GM12878 (cell line): ENCODE data around the gene OR6Y1. TPM values are rescaled to one million over a fixed set of nuclear protein-coding genes. Genes with fewer than 3 reads are reported as not detected.

Source experiments
- ATAC-seq: fragments of 200-7000 bp; cut with Tn5 transposase; 3 replicates; pipeline ENCODE4 v1.9.1; 2020; ENCODE audit warnings: mild to moderate bottlenecking, moderate library complexity
- BruUV-seq: library from RNA; stranded (reverse); fragments of 400-500 nt; replicated peaks from 2 replicates; lab custom pipeline; 2021; lab: Mats Ljungman, UMichigan
- CTCF ChIA-PET: fragments of 300-600 bp; sonication (Branson Sonifier 250); formaldehyde crosslinking; extraction: SDS; loops from one replicate; lab custom pipeline; 2021; ENCODE audit warnings: inconsistent platforms; lab: Yijun Ruan, JAX
- POLR2A ChIA-PET: fragments of 350-600 bp; formaldehyde crosslinking; extraction: SDS; loops from one replicate; lab custom pipeline; 2021; ENCODE audit warnings: inconsistent platforms; lab: Charles Lee
- RAD21 ChIA-PET: fragments of 300-600 bp; sonication (Branson Sonifier 250); formaldehyde crosslinking; loops from one replicate; lab custom pipeline; 2023; ENCODE audit warnings: antibody characterized with exemption; ENCODE audit not compliant: unreplicated experiment; lab: Charles Lee
- SMC1A ChIA-PET: fragments of 300-600 bp; sonication (Branson Sonifier 250); formaldehyde crosslinking; loops from one replicate; lab custom pipeline; 2023; ENCODE audit not compliant: unreplicated experiment, uncharacterized antibody; lab: Charles Lee
- DNase-seq: peaks from one replicate; pipeline ENCODE4 v3.0.0-alpha.2; 2011; ENCODE audit warnings: low read depth, low spot score
- FAIRE-seq: peaks from 3 replicates; lab custom pipeline; 2011; peaks lifted over from hg19 to GRCh38; lab: Jason Lieb, UNC
- H2AFZ ChIP-seq: 2 replicates; pipeline ENCODE4 v1.6.0; 2011; ENCODE audit warnings: low read depth, low read length, control low read depth; ENCODE audit not compliant: control insufficient read depth
- H3K27ac ChIP-seq: 2 replicates; pipeline ENCODE4 v1.5.1; 2011; ENCODE audit warnings: control low read depth; ENCODE audit not compliant: control insufficient read depth, insufficient read depth
- H3K27me3 ChIP-seq, 2 experiments: replicated peaks in 1 of 2; 2 replicates each; pipeline versions ENCODE4 v1.6.0 to v1.6.1; 2011; ENCODE audit warnings: low read length in 1 of 2; ENCODE audit not compliant: control insufficient read depth in 2 of 2, insufficient read depth in 2 of 2
- H3K36me3 ChIP-seq, 2 experiments: 2 replicates each; pipeline ENCODE4 v1.5.1; 2011; ENCODE audit warnings: low read length in 1 of 2; ENCODE audit not compliant: control insufficient read depth in 2 of 2, insufficient read depth in 2 of 2
- H3K4me1 ChIP-seq: 2 replicates; pipeline ENCODE4 v1.6.1; 2011; ENCODE audit warnings: mild to moderate bottlenecking, low read length, moderate library complexity, mixed read lengths; ENCODE audit not compliant: control insufficient read depth, insufficient read depth
- H3K4me2 ChIP-seq: 2 replicates; pipeline ENCODE4 v1.6.0; 2011; ENCODE audit warnings: control low read depth; ENCODE audit not compliant: control insufficient read depth, insufficient read depth
- H3K4me3 ChIP-seq: fragments of 200-600 bp; sonication (generic); 2 replicates; pipeline ENCODE4 v1.5.1; 2016
- H3K79me2 ChIP-seq: 2 replicates; pipeline ENCODE4 v1.6.0; 2011; ENCODE audit warnings: low read length; ENCODE audit not compliant: control insufficient read depth, insufficient read depth
- H3K9ac ChIP-seq: 2 replicates; pipeline ENCODE4 v1.8.0; 2011; ENCODE audit warnings: low read length, control low read depth, mixed read lengths; ENCODE audit not compliant: control insufficient read depth, insufficient read depth
- H3K9me3 ChIP-seq: replicated peaks from 3 replicates; pipeline ENCODE4 v1.5.1; 2011; ENCODE audit warnings: mild to moderate bottlenecking, low read length; ENCODE audit not compliant: control insufficient read depth, insufficient read depth
- H4K20me1 ChIP-seq: 2 replicates; pipeline ENCODE4 v1.6.0; 2011; ENCODE audit not compliant: control insufficient read depth, insufficient read depth
- BACH1 ChIP-seq: fragments of 450-650 bp; IDR thresholded peaks from 2 replicates; pipeline ENCODE4 v1.6.1; 2017; ENCODE audit warnings: mild to moderate bottlenecking, borderline replicate concordance
- BHLHE40 ChIP-seq, 2 experiments: fragments of 450-650 bp in 1 of 2; IDR thresholded peaks; 2 replicates each; pipeline ENCODE4 v1.6.1; 2011 to 2017; ENCODE audit warnings: low read depth in 2 of 2, borderline replicate concordance in 1 of 2, improper control_type of control experiment in 1 of 2, low read length in 1 of 2, mild to moderate bottlenecking in 1 of 2
- BRCA1 ChIP-seq: IDR thresholded peaks from 2 replicates; pipeline ENCODE4 v1.6.1; 2011; ENCODE audit warnings: low read depth, low read length, improper control_type of control experiment
- GABPA ChIP-seq: IDR thresholded peaks from 2 replicates; pipeline ENCODE4 v1.6.1; 2014; ENCODE audit warnings: antibody characterized with exemption, low read depth, mild to moderate bottlenecking, inconsistent platforms
- LARP7 ChIP-seq: fragments of 450-650 bp; IDR thresholded peaks from 2 replicates; pipeline ENCODE4 v1.6.1; 2017; ENCODE audit warnings: mild to moderate bottlenecking
- MAX ChIP-seq: IDR thresholded peaks from 2 replicates; pipeline ENCODE4 v1.6.1; 2012; ENCODE audit warnings: low read depth, low read length, improper control_type of control experiment
- MTA3 ChIP-seq: IDR thresholded peaks from 2 replicates; pipeline ENCODE4 v1.6.1; 2012; ENCODE audit warnings: low read length, inconsistent platforms, borderline replicate concordance
- NFXL1 ChIP-seq: fragments of 450-650 bp; IDR thresholded peaks from 2 replicates; pipeline ENCODE4 v1.6.1; 2017; ENCODE audit warnings: antibody characterized with exemption, mild to moderate bottlenecking, borderline replicate concordance
- RAD21 ChIP-seq: IDR thresholded peaks from 2 replicates; pipeline ENCODE4 v1.6.1; 2011; ENCODE audit warnings: mild to moderate bottlenecking, low read depth, low read length, moderate library complexity; ENCODE audit not compliant: insufficient read depth
- RFX5 ChIP-seq: IDR thresholded peaks from 2 replicates; pipeline ENCODE4 v1.6.1; 2011; ENCODE audit warnings: low read depth, low read length, improper control_type of control experiment
- SIX5 ChIP-seq: IDR thresholded peaks from 2 replicates; pipeline ENCODE4 v1.6.1; 2011; ENCODE audit warnings: mild to moderate bottlenecking, low read depth, low read length, moderate library complexity; ENCODE audit not compliant: severe bottlenecking
- SUZ12 ChIP-seq: fragments of 200-600 bp; sonication (generic); IDR thresholded peaks from one replicate; pipeline ENCODE4 v1.6.1; 2018; ENCODE audit warnings: antibody characterized with exemption, mild to moderate bottlenecking; ENCODE audit not compliant: unreplicated experiment
- ZZZ3 ChIP-seq: IDR thresholded peaks from 2 replicates; pipeline ENCODE4 v1.6.1; 2011; ENCODE audit warnings: low read depth; ENCODE audit not compliant: control insufficient read depth, insufficient read length
- WGBS: methylation state at CpG from one replicate; pipeline ENCODE4 v1.1.6; 2016; ENCODE audit warnings: low lambda C conversion rate; ENCODE audit not compliant: insufficient replicate concordance, insufficient coverage; ENCODE audit errors: missing lambda C conversion rate; 5-methylcytosine and 5-hydroxymethylcytosine counted together
- in situ Hi-C: fragments of 300-500 bp; cut with MboI; formaldehyde crosslinking; loops from 9 replicates; pipeline ENCODE4 v1.14.3; 2018; ENCODE audit warnings: mixed read lengths
- intact Hi-C: fragments of 100-400 bp; cut with micrococcal nuclease; formaldehyde crosslinking; loops from one replicate; pipeline ENCODE4 v1.14.2; 2022; ENCODE audit not compliant: unreplicated experiment
- polyA plus RNA-seq, 11 experiments: library from polyadenylated mRNA; depleted of rRNA in 4 of 11; unstranded in 6 of 11; stranded (reverse) in 5 of 11; fragments of >200 nt; fragmentation: Nextera tagmentation in 4 of 11; fragmentation: Illumina TruSeq in 1 of 11; extraction: Ambion mirVana in 4 of 11; extraction: Trizol in 1 of 11; gene quantifications; 1 replicate in 1 of 11; 2 replicates in 10 of 11; pipeline versions ENCODE4 v1.2.1 to v1.2.3, GENCODE V29; 2011 to 2016; ENCODE audit warnings: inconsistent platforms in 2 of 11, missing spikeins in 2 of 11, low read depth in 1 of 11
- total RNA-seq, 4 experiments: library from RNA; depleted of rRNA in 3 of 4; stranded (reverse); fragments of >200 nt in 3 of 4; fragmentation: Illumina TruSeq in 1 of 4; extraction: Trizol in 1 of 4; gene quantifications; 2 replicates each; pipeline versions ENCODE4 v1.2.1 to v1.2.3, GENCODE V29; 2013 to 2021
- TF ChIP-seq, protein P1 (sequence below): IDR thresholded peaks from 2 replicates; pipeline ENCODE4 v1.6.1; 2011; ENCODE audit warnings: mild to moderate bottlenecking, low read depth, low read length, moderate library complexity; ENCODE audit not compliant: insufficient replicate concordance
- TF ChIP-seq, protein P2 (sequence below): fragments of 450-650 bp; IDR thresholded peaks from 2 replicates; pipeline ENCODE4 v1.6.1; 2017; ENCODE audit warnings: mild to moderate bottlenecking, moderate library complexity
- TF ChIP-seq, protein P3 (sequence below): fragments of 150-350 bp; IDR thresholded peaks from 2 replicates; pipeline ENCODE4 v1.6.1; 2016; ENCODE audit warnings: low read depth, low read length

The OR6Y1 gene
- total and polyA plus RNA-seq, 10 of the 15 experiments (the other 5 are each of a cell fraction or from before 2014, with no cell fraction given), result not detected

- ChIA-PET SMC1A (interaction anchor here (1.0 kb wide), 1 partner anchor 101 kb away, joined by 3 read pairs; no protein-coding TSS in a partner anchor), RAD21 (no interaction called here), POLR2A (no interaction called here), CTCF (no interaction called here)
- Histone ChIP-seq H3K4me2 (no peak overlapping the region), H3K79me2 (no peaks in the 10 kb centered on the region), H3K9ac (no peak overlapping the region), H3K27me3 (no peaks in the 10 kb centered on the region; a peak in 1 of 4 replicates), H3K4me1 (no peaks in the 10 kb centered on the region), H3K4me3 (no peak overlapping the region), H3K27ac (no peak overlapping the region), H2AFZ (no peak overlapping the region), H3K9me3 (no peaks in the 10 kb centered on the region), H4K20me1 (no peaks in the 10 kb centered on the region), H3K36me3 (no peaks in the 10 kb centered on the region)
- in situ Hi-C loops, result no loop called here
- FAIRE-seq (no peak), ATAC-seq (no peak), DNase-seq (no peak)
- no TSS peak for BruUV-seq
- intact Hi-C loops, result no loop called here
- WGBS, result 41% methylated on average over 2 of the region's 2 CpGs
- no peak for TF ChIP-seq RAD21
- no peak for TF ChIP-seq MTA3
- TF ChIP-seq GABPA, result no peak
- TF ChIP-seq, protein P1, sequence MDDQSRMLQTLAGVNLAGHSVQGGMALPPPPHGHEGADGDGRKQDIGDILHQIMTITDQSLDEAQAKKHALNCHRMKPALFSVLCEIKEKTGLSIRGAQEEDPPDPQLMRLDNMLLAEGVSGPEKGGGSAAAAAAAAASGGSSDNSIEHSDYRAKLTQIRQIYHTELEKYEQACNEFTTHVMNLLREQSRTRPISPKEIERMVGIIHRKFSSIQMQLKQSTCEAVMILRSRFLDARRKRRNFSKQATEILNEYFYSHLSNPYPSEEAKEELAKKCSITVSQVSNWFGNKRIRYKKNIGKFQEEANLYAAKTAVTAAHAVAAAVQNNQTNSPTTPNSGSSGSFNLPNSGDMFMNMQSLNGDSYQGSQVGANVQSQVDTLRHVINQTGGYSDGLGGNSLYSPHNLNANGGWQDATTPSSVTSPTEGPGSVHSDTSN, result no peak
- TF ChIP-seq LARP7, result no peak
- TF ChIP-seq BRCA1, result no peak
- no peak for TF ChIP-seq NFXL1
- no peak for TF ChIP-seq SUZ12
- TF ChIP-seq BHLHE40 (IDR thresholded peaks at IDR 0.05; ENCODE audit: borderline replicate concordance in 1 of 2, low read depth in 2 of 2, low read length in 1 of 2), result no peak
- no peak for TF ChIP-seq RFX5
- no peak for TF ChIP-seq SIX5
- TF ChIP-seq, protein P2, sequence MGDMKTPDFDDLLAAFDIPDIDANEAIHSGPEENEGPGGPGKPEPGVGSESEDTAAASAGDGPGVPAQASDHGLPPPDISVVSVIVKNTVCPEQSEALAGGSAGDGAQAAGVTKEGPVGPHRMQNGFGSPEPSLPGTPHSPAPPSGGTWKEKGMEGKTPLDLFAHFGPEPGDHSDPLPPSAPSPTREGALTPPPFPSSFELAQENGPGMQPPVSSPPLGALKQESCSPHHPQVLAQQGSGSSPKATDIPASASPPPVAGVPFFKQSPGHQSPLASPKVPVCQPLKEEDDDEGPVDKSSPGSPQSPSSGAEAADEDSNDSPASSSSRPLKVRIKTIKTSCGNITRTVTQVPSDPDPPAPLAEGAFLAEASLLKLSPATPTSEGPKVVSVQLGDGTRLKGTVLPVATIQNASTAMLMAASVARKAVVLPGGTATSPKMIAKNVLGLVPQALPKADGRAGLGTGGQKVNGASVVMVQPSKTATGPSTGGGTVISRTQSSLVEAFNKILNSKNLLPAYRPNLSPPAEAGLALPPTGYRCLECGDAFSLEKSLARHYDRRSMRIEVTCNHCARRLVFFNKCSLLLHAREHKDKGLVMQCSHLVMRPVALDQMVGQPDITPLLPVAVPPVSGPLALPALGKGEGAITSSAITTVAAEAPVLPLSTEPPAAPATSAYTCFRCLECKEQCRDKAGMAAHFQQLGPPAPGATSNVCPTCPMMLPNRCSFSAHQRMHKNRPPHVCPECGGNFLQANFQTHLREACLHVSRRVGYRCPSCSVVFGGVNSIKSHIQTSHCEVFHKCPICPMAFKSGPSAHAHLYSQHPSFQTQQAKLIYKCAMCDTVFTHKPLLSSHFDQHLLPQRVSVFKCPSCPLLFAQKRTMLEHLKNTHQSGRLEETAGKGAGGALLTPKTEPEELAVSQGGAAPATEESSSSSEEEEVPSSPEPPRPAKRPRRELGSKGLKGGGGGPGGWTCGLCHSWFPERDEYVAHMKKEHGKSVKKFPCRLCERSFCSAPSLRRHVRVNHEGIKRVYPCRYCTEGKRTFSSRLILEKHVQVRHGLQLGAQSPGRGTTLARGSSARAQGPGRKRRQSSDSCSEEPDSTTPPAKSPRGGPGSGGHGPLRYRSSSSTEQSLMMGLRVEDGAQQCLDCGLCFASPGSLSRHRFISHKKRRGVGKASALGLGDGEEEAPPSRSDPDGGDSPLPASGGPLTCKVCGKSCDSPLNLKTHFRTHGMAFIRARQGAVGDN, result no peak
- no peak for TF ChIP-seq BACH1
- TF ChIP-seq MAX, result no peak
- TF ChIP-seq, protein P3, sequence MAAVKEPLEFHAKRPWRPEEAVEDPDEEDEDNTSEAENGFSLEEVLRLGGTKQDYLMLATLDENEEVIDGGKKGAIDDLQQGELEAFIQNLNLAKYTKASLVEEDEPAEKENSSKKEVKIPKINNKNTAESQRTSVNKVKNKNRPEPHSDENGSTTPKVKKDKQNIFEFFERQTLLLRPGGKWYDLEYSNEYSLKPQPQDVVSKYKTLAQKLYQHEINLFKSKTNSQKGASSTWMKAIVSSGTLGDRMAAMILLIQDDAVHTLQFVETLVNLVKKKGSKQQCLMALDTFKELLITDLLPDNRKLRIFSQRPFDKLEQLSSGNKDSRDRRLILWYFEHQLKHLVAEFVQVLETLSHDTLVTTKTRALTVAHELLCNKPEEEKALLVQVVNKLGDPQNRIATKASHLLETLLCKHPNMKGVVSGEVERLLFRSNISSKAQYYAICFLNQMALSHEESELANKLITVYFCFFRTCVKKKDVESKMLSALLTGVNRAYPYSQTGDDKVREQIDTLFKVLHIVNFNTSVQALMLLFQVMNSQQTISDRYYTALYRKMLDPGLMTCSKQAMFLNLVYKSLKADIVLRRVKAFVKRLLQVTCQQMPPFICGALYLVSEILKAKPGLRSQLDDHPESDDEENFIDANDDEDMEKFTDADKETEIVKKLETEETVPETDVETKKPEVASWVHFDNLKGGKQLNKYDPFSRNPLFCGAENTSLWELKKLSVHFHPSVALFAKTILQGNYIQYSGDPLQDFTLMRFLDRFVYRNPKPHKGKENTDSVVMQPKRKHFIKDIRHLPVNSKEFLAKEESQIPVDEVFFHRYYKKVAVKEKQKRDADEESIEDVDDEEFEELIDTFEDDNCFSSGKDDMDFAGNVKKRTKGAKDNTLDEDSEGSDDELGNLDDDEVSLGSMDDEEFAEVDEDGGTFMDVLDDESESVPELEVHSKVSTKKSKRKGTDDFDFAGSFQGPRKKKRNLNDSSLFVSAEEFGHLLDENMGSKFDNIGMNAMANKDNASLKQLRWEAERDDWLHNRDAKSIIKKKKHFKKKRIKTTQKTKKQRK, result no peak
- no peak for TF ChIP-seq ZZZ3
These were observed 6.7 kb downstream of the OR6Y1 start for GRCh38 chr1:158547533-158547932.
